ENCODE measurements around the gene WNT3.

GRCh38 chr17:46766493-46767491 lies 51.7 kb downstream of the WNT3 start:
- TF ChIP-seq, protein P1, sequence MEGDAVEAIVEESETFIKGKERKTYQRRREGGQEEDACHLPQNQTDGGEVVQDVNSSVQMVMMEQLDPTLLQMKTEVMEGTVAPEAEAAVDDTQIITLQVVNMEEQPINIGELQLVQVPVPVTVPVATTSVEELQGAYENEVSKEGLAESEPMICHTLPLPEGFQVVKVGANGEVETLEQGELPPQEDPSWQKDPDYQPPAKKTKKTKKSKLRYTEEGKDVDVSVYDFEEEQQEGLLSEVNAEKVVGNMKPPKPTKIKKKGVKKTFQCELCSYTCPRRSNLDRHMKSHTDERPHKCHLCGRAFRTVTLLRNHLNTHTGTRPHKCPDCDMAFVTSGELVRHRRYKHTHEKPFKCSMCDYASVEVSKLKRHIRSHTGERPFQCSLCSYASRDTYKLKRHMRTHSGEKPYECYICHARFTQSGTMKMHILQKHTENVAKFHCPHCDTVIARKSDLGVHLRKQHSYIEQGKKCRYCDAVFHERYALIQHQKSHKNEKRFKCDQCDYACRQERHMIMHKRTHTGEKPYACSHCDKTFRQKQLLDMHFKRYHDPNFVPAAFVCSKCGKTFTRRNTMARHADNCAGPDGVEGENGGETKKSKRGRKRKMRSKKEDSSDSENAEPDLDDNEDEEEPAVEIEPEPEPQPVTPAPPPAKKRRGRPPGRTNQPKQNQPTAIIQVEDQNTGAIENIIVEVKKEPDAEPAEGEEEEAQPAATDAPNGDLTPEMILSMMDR (IDR thresholded peaks at IDR 0.05) = no peak
- no peak for TF ChIP-seq EZH2 (IDR thresholded peaks at IDR 0.05; ENCODE audit: borderline replicate concordance, insufficient read depth, low read depth, low read length, poor library complexity, severe bottlenecking)
